Pericardium fibroblast (primary cell): ENCODE data around the gene NALF2. TPM values are rescaled to one million over a fixed set of nuclear protein-coding genes. Genes with fewer than 3 reads are reported as not detected.

ENCODE experiments used
- total RNA-seq: library from RNA; depleted of rRNA; stranded (reverse); fragments of >200 nt; gene quantifications from 2 replicates; pipeline ENCODE4 v1.2.3, GENCODE V29; 2015

NALF2 gene
- total RNA-seq, result 0.09 TPM in 1 of 2 replicates, not detected in the other

GRCh38 chrX:69503782-69504625 lies at the start of gene NALF2:
Gene NALF2 (plus strand): TSS chrX:69504326. CDS start chrX:69505283, 957 bp downstream.

Other genes starting within 250 kb of the NALF2 start
- gene EDA, start 111.8 kb downstream of the NALF2 start, total RNA-seq, result 3.1 and 4.1 TPM in 2 replicates